ENCODE results near the gene LRMDA. TPM values are rescaled to one million over a fixed set of nuclear protein-coding genes. Genes with fewer than 3 reads are reported as not detected.

Gene LRMDA
- total and polyA plus RNA-seq, 2 of the 8 experiments (the other 6 are each of a cell fraction or from before 2014, with no cell fraction given) = 0.86 to 2.8 TPM

DNA sequence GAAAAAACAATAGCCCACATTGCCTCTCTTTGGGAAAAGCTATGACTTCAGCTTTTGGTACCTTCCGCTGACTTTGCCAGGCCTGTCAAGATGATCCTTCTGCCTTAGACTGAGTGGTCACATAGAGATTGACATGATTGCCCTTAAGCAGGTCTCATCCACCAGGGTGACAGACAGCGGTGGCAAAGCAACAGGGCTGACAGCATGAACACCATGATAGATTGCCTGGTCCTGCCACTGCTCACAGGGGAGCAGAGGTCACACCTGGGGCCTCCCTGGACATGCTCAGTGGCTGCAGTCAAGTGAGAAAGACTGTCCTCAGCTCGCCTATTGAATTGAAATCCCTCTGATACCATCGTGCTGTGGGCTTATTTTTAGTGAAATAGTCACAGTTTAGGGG, 1125.9 kb downstream of the LRMDA start:
- ChIA-PET POLR2A (ENCODE audit: partially characterized antibody) (no interaction called here), CTCF (ENCODE audit: partially characterized antibody) (interaction anchor here (1.0 to 2.1 kb wide), 2 partner anchors 10 to 15 kb away, joined by 3 to 7 read pairs; no protein-coding TSS in a partner anchor)
- Histone ChIP-seq H3K27ac (ENCODE audit: low read depth, low read length) (no peak overlapping the region), H2AFZ (ENCODE audit: low read length) (no peak overlapping the region), H3K36me3 (ENCODE audit: control insufficient read depth in 2 of 4, insufficient read depth in 4 of 4, low read length in 3 of 4) (no peaks in the 10 kb centered on the region), H3K4me2 (ENCODE audit: insufficient read depth in 1 of 2, low read depth in 2 of 2, low read length in 2 of 2) (no peak overlapping the region), H3K23me2 (ENCODE audit: low read depth, low read length) (no peaks in the 10 kb centered on the region), H4K20me1 (replicated peaks in 1 of 2; ENCODE audit: control insufficient read depth in 1 of 2, insufficient read depth in 2 of 2, low read length in 2 of 2) (no peaks in the 10 kb centered on the region), H3K23ac (ENCODE audit: insufficient read length) (no peak overlapping the region), H3K4ac (replicated peaks; ENCODE audit: insufficient read length, low read depth, low read length) (no peak overlapping the region), H4K8ac (ENCODE audit: extremely low read depth, insufficient read depth, low read length) (no peak overlapping the region), H3K14ac (ENCODE audit: insufficient read length) (no peak overlapping the region), H3K18ac (ENCODE audit: extremely low read depth, low read length) (no peak overlapping the region), H3K4me3 (ENCODE audit: extremely low read depth in 1 of 4, insufficient read depth in 2 of 4, low read depth in 3 of 4, low read length in 4 of 4) (no peak overlapping the region), H3K9ac (replicated peaks in 1 of 4; ENCODE audit: extremely low read depth in 1 of 4, low read depth in 3 of 4, low read length in 3 of 4) (no peak overlapping the region), H2AK5ac (ENCODE audit: low read depth, low read length) (no peak overlapping the region), H2BK12ac (ENCODE audit: low read depth, low read length) (no peak overlapping the region), H2BK20ac (ENCODE audit: low read length) (no peak overlapping the region), H2BK120ac (replicated peaks; ENCODE audit: low read depth, low read length) (no peak overlapping the region), H3K4me1 (replicated peaks in 1 of 4; ENCODE audit: control insufficient read depth in 3 of 4, insufficient read depth in 4 of 4, low read length in 3 of 4) (no peaks in the 10 kb centered on the region), H3K27me3 (replicated peaks in 1 of 4; ENCODE audit: control insufficient read depth in 3 of 4, extremely low read depth in 1 of 4, insufficient read depth in 3 of 4, low read length in 3 of 4) (no peaks in the 10 kb centered on the region; a peak in 1 of 7 replicates), H3K9me3 (ENCODE audit: insufficient read depth in 2 of 2, low read depth in 1 of 2, low read length in 1 of 2) (no peaks in the 10 kb centered on the region), H4K91ac (replicated peaks; ENCODE audit: insufficient read length, low read length) (no peak overlapping the region), H3K56ac (replicated peaks; ENCODE audit: insufficient read length, low read depth, low read length) (no peak overlapping the region), H4K5ac (ENCODE audit: insufficient read length, low read depth, low read length) (no peak overlapping the region), H2BK15ac (ENCODE audit: low read length) (no peak overlapping the region), H3K79me2 (ENCODE audit: control insufficient read depth in 1 of 2, insufficient read depth in 2 of 2, low read length in 2 of 2) (no peaks in the 10 kb centered on the region), H3K79me1 (ENCODE audit: low read depth, low read length) (no peaks in the 10 kb centered on the region), H2BK5ac (ENCODE audit: low read depth, low read length) (no peak overlapping the region)
- WGBS, 2 experiments (ENCODE audit: extremely low coverage in 1 of 2, insufficient coverage in 1 of 2, insufficient read length in 1 of 2, insufficient replicate concordance in 2 of 2, low coverage in 1 of 2, low lambda C conversion rate in 2 of 2, missing lambda C conversion rate in 1 of 2) = 90% methylated on average over 4 of the region's 4 CpGs; no CpG with 5 or more reads in 1 of the 2 experiments
- TF ChIP-seq, protein P1, sequence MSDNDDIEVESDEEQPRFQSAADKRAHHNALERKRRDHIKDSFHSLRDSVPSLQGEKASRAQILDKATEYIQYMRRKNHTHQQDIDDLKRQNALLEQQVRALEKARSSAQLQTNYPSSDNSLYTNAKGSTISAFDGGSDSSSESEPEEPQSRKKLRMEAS (IDR thresholded peaks at IDR 0.05) = no peak
- TF ChIP-seq TCF12 (IDR thresholded peaks at IDR 0.05; ENCODE audit: low read depth, low read length) (no peak), POU5F1 (IDR thresholded peaks at IDR 0.05; ENCODE audit: low read depth, low read length) (no peak), GABPA (IDR thresholded peaks at IDR 0.05; ENCODE audit: borderline replicate concordance, insufficient read depth, low read length) (no peak), SP2 (IDR thresholded peaks at IDR 0.05; ENCODE audit: low read length) (no peak), BACH1 (IDR thresholded peaks at IDR 0.05; ENCODE audit: low read length) (no peak), RBBP5 (IDR thresholded peaks at IDR 0.05; ENCODE audit: borderline replicate concordance, low read depth, low read length) (no peak), PHF8 (conservative IDR thresholded peaks at IDR 0.05; ENCODE audit: low read depth, low read length) (no peak), RAD21 (IDR thresholded peaks at IDR 0.05 in 1 of 2, conservative IDR thresholded peaks at IDR 0.05 in 1 of 2; ENCODE audit: low read depth in 2 of 2, low read length in 2 of 2) (no peak), SIX5 (IDR thresholded peaks at IDR 0.05; ENCODE audit: low read depth, low read length) (no peak), BRCA1 (IDR thresholded peaks at IDR 0.05; ENCODE audit: low read depth, low read length) (no peak), SIN3A (conservative IDR thresholded peaks at IDR 0.05 in 1 of 2, IDR thresholded peaks at IDR 0.05 in 1 of 2; ENCODE audit: low read depth in 1 of 2, low read length in 2 of 2) (no peak), CREB1 (IDR thresholded peaks at IDR 0.05) (no peak), KDM4A (IDR thresholded peaks at IDR 0.05; ENCODE audit: low read depth, low read length, severe bottlenecking) (no peak)
- DNase-seq (ENCODE audit: low read depth in 1 of 2, low spot score in 2 of 2) (no peak), FAIRE-seq (no peak)
